Activated B cell treated with CpG ODN at 0.5 μM for 24 hours (primary cell): Measurements from ENCODE around the gene SHANK2. TPM values are rescaled to one million over a fixed set of nuclear protein-coding genes. Genes with fewer than 3 reads are reported as not detected.

Experiments
- ATAC-seq: fragments of 200-7000 bp; cut with Tn5 transposase; one replicate; pipeline ENCODE4 v1.10.0; 2021; ENCODE audit warnings: low read depth, mild to moderate bottlenecking, moderate library complexity
- CTCF ChIA-PET: fragments of 350-600 bp; sonication (Branson Sonifier 250); formaldehyde crosslinking; loops from one replicate; lab custom pipeline; 2021; ENCODE audit warnings: antibody characterized with exemption; lab: Charles Lee
- POLR2A ChIA-PET: fragments of 350-600 bp; sonication (Branson Sonifier 250); formaldehyde crosslinking; loops from one replicate; lab custom pipeline; 2021; ENCODE audit warnings: antibody characterized with exemption; lab: Charles Lee
- DNase-seq: peaks from one replicate; pipeline ENCODE4 v3.0.0; 2022
- H3K27ac Mint-ChIP-seq: one replicate; pipeline ENCODE4 v1.8.0; 2020; ENCODE audit warnings: mixed read lengths
- H3K27me3 Mint-ChIP-seq: one replicate; pipeline ENCODE4 v1.8.0; 2021; ENCODE audit warnings: mixed read lengths
- H3K36me3 Mint-ChIP-seq: one replicate; pipeline ENCODE4 v1.8.0; 2021; ENCODE audit warnings: low read depth, mixed read lengths
- H3K4me1 Mint-ChIP-seq: one replicate; pipeline ENCODE4 v1.8.0; 2021; ENCODE audit warnings: mixed read lengths
- H3K4me3 Mint-ChIP-seq: one replicate; pipeline ENCODE4 v1.8.0; 2020; ENCODE audit warnings: mild to moderate bottlenecking, mixed read lengths
- H3K9me3 Mint-ChIP-seq: one replicate; pipeline ENCODE4 v1.8.0; 2020; ENCODE audit warnings: mixed read lengths
- CTCF ChIP-seq: fragments of 200-600 bp; IDR thresholded peaks from one replicate; pipeline ENCODE4 v1.8.0; 2022; ENCODE audit warnings: antibody characterized with exemption, mild to moderate bottlenecking
- intact Hi-C: fragments of 100-400 bp; cut with micrococcal nuclease; formaldehyde crosslinking; loops from one replicate; pipeline ENCODE4 v1.15.1; 2024
- total RNA-seq: library from RNA; stranded (reverse); gene quantifications from 2 replicates; pipeline ENCODE4 v1.2.3, GENCODE V29; 2022

Gene SHANK2
- total RNA-seq, 1 donor from 2014 or later: 0.24 TPM

- Mint-ChIP-seq H3K27me3 (peaks cover 11% of the 10 kb centered on the region), H3K36me3 (no peaks in the 10 kb centered on the region), H3K27ac (no peak overlapping the region), H3K9me3 (peaks cover 21% of the 10 kb centered on the region), H3K4me3 (no peak overlapping the region), H3K4me1 (no peaks in the 10 kb centered on the region)
- no peak for ATAC-seq
- TF ChIP-seq CTCF: no peak
- ChIA-PET POLR2A (no interaction called here), CTCF (no interaction called here)
- DNase-seq: no peak
- intact Hi-C loops: no loop called here
Measured at GRCh38 chr11:71222318-71223080, 29.9 kb downstream of the SHANK2 start.

- CTCF ChIA-PET: no interaction called here
- ATAC-seq (no peak), DNase-seq (no peak)
- POLR2A ChIA-PET: no interaction called here
- Mint-ChIP-seq H3K27me3 (peaks cover 11% of the 10 kb centered on the region), H3K9me3 (peaks cover 14% of the 10 kb centered on the region), H3K4me3 (no peak overlapping the region), H3K4me1 (no peaks in the 10 kb centered on the region), H3K27ac (no peak overlapping the region), H3K36me3 (no peaks in the 10 kb centered on the region)
- no peak for TF ChIP-seq CTCF
- intact Hi-C loops: no loop called here
Measured at GRCh38 chr11:71221821-71222220, 30.6 kb downstream of the SHANK2 start.

GRCh38 chr11:71221201-71221600 is 31.2 kb downstream of the SHANK2 start:
- no peak overlapping the region for H3K4me3 Mint-ChIP-seq
- intact Hi-C loops: no loop called here
- H3K27ac Mint-ChIP-seq: no peak overlapping the region
- POLR2A ChIA-PET: no interaction called here
- ATAC-seq: no peak
- H3K4me1 Mint-ChIP-seq: no peaks in the 10 kb centered on the region
- H3K36me3 Mint-ChIP-seq: no peaks in the 10 kb centered on the region
- H3K9me3 Mint-ChIP-seq: peaks cover 11% of the 10 kb centered on the region
- no peak for DNase-seq
- H3K27me3 Mint-ChIP-seq: peaks cover 11% of the 10 kb centered on the region
- CTCF ChIA-PET: no interaction called here
- no peak for TF ChIP-seq CTCF

- POLR2A ChIA-PET: no interaction called here
Measured at GRCh38 chr11:71218789-71219499, 33.4 kb downstream of the SHANK2 start.

More at GRCh38 chr11:71218789-71219499, 33.4 kb downstream of the SHANK2 start:
- ATAC-seq (no peak), DNase-seq (no peak)
- Mint-ChIP-seq H3K4me1 (no peaks in the 10 kb centered on the region), H3K4me3 (no peak overlapping the region), H3K9me3 (no peaks in the 10 kb centered on the region), H3K27ac (no peak overlapping the region), H3K36me3 (no peaks in the 10 kb centered on the region), H3K27me3 (peaks cover 8% of the 10 kb centered on the region)
- no peak for TF ChIP-seq CTCF
- intact Hi-C loops: no loop called here
- CTCF ChIA-PET: no interaction called here
